Stimulated activated CD4-positive, alpha-beta T cell treated with anti-CD3 and anti-CD28 coated beads, Interleukin-1b, Interleukin-23, amount 100 ng/mL, for 4 hours (primary cell): ENCODE results near the gene JAM2.
A peak's percentile ranks its signal among the peaks of the same experiment; 100 is the strongest.

Source experiments
- DNase-seq, 2 donors: peaks; one replicate each; pipeline ENCODE4 v3.0.0-alpha.2; 2020; ENCODE audit warnings: low read depth in 2 of 2

Gene JAM2

DNA sequence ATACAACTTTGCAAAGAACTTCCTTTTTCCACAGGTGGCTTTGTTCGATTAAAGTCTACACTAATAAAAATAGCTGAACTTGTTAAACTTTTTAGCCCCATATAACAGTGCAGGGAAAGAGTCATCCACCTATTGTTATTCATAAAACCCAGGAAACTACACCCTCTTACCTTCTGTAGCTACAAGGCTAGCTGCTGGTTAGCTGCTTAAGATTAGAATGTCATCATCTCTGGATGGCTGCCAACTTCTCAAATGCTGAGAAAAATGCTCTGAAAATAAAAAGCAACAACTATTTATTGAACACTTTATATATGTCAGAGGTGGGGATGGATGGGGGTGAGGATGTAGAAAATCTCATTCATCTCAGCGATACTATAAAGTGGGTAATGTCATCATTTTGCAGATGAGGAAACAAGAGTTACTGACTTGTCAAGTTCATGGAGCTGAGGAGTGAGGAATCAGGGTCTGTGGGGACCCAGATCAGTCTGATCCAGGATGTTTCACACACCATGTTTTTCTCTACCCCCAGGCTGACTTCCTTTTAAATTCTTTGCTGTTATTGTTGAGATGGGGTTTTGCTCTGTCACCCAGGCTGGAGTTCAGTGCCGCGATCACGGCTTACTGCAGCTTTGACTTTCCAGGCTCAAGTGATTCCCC is 78.6 kb downstream of the JAM2 start:
- DNase-seq, result no peak

DNA sequence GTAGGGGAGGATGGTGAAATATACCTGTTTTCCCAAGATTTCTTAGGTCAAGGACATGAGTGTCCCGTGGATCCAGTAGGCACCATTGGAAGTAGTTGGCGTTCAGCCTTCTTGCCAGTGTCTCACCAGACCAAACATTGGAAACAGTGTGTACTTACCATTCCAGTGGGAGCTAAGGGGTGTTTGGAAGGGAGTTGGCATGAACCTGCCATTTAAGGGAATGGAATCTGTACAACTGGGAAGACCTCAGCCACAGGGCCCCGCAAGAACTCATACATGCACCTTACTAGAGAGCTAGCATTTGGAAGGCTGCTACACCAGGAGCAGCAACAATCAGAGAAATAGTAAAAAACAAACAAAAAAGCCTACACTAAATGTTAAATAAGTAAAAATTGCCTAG is 82.9 kb downstream of the JAM2 start:
- no peak for DNase-seq

DNA sequence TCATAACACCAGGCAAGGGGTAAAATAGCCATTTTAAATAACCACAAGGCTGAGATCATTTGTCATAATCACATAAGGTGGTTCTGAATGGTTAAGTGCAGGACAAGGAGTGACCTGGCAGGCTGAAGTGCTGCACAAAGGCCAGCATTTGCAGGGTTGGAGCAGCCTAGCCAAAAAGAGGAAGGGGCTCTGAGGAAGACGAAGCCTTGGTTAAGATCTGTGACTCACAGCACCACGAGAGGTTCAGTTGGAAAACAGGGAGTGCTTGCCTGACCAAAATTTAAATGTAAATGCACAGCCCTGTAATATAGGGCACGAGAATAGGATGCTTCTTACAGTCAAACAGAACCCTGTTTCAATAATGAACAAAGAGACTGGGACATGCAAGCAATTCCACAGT is 83.6 kb downstream of the JAM2 start:
- no peak for DNase-seq

DNA sequence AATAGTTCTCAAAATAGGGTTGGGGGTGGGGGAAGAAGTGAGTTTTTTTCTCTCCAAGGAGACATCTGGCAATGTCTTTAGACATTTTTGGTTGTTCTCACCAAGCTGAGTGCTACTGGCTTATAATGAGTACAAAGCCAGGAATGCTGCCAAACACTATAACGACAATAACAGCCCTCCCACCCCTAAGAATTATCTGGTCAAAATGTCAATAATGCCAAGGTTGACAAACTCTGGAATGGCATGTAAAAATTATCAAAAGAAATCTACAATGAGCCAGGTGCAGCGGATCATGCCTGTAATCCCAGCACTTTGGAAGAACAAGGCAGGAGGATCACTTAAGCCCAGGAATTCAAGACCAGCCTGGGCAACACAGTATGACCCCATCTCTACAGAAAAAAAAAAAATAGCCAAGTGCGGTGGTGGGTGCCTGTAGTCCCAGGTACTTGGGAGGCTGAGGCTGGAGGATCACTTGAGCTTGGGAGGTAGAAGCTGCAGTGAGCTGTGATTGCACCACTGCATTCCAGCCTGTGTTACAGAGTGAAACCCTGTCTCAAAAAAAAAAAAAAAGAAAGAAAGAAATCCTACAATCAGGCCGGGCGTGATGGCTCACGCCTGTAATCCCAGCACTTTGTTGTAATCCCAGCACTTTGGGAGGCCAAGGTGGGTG is 93.2 kb downstream of the JAM2 start:
- no peak for DNase-seq

DNA sequence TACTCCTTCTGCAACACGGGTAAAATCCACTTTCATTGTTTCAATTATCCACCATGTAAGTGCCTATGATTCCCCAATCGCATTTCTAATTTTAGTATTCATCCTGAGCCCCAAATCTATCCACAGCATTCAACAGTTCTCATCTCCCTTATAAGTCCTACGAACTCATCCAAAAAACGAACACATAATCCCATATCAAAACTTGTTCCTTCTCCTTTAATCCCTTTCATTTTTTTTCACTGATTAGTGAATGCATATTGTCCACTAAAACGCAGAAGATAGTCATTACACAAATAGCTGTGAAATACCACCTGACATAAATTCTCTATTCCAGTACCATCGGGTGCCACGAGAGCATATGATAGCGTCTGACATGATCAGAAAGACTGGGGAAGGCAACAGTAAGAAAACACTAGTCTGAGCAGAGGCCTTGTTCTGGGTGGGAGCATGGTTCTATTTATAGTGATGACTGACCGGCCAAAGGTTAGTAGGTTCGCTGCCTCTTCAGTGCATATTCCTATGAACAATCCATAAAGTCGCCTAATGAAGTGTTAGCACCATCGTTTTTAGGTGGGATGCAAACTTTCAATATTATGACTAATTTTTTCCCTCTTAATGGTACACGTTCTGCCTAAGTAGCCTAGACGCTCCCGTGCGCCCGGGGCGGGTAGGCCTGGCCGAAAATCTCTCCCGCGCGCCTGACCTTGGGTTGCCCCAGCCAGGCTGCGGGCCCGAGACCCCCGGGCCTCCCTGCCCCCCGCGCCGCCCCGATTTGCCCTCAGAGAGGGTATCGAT is 95.0 kb downstream of the JAM2 start:
- no peak for DNase-seq

- peak in 1 of 2 donors; percentile 35 for DNase-seq
Observed at GRCh38 chr21:25734654-25734903, 95.5 kb downstream of the JAM2 start.

DNA sequence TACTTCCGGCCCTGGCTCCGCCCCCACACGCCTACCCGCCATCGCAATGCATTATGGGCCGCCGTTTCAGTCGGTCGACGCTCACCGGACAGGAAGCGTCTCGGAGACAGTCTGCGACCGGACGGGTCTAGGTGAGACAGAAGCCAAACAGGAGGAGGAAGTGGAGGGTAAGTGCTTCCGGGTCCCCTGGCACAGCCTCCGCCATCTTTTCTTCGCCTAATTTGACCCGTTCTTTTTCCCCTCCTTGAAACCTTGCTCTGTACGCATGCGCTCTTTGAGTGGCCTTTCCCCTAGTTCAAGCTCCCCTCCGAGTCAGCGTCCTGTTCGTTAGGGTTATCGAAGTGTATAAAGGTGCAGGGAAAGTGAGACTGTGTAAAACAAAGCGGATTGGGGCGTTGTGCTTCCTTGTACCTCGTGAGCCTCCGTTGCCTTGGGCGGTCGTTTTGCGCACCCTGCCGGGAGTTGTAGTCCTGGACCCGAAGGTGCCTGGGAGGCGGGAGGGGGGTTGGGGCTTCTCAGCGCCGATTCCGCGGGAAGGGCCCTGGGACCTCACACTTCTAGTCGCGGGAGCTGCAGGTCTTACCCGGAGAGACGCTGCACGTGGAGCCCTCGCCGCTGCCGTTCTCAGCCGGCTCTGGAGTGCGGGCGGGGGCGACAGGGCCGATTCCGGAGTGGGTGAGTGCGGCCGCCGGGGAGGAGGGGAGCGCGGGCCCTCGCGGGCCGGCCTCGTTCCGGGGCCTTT is 96.0 kb downstream of the JAM2 start, which contains the start of the genes ATP5PF and GABPA:
Gene ATP5PF, minus strand, starts transcription at position 1 of the 742 bp plus-strand sequence. CDS start 5,110 bp downstream, outside the sequence.
Gene GABPA, plus strand, starts transcription at position 69 of the 742 bp plus-strand sequence. CDS start 6,627 bp downstream, outside the sequence.
- DNase-seq, result peak; percentile 97 to 98

DNA sequence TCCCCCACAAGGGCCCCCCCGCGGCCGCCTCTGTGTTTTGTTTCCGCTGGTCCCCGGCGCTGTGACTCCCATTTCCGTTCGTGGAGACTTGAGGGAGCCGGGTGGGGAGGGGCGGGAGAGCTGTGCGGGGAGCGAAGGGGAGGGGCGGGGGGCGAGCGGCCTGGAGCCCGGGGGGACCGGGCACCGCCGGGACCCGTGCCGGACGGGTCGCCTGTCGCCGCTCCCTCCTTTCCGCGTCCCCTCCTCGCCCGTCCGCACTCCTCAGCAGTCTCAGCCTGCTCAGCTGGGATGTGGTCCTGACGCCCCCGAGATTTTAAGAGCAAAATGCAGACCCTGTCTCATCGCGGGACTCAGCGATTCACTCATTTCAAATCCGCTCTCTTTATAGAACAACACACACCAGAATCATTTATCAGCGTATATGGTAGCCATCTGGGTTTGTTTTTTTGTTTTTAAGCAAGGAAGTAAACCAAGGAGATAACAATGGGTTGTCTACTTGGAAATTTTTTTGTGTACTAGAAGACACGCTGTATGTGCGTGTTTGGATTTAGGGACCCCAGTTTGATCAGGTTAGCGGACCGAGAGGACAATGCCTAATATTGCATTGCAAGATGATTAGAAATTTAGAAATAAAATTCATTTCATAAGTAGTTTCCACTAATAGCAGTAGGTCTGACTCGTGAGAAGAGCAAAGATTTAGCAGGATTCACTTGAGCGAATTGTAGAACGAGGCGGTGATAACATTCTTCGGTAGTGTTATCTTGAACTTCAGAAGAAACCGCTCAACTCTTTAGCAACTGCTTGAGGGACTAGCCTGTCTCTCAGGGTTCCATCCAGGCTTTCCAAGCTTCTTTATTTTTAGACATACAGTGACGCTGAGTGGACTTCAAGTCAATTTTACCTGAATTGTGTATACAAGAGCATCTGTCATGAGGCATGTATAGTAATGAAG is 96.9 kb downstream of the JAM2 start:
- DNase-seq, result peak; percentile 53 to 77

- DNase-seq, result no peak
Observed at GRCh38 chr21:25737421-25737820, 98.4 kb downstream of the JAM2 start.

DNA sequence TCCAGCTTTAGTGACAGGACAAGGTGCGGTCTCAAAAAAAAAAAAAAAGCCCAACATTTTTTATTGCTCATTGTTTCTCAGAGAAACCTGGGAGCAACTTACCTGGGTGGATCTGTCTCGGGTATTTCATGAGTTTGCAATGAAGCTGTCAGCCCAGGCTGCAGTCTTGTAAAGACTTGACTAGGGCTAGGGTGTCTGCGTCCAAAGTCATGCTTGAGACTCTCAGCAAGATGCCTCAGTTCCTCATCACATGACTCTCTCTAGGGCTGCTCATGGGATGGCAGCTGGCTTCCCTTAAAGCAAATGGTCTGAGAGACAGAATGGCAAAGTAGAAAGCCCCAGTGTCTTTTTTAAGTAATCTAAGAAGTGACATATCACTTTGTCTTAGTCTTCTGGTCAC is 103.8 kb downstream of the JAM2 start:
- DNase-seq, result no peak

GRCh38 chr21:25744854-25745253 is 105.8 kb downstream of the JAM2 start:
- no peak for DNase-seq

DNA sequence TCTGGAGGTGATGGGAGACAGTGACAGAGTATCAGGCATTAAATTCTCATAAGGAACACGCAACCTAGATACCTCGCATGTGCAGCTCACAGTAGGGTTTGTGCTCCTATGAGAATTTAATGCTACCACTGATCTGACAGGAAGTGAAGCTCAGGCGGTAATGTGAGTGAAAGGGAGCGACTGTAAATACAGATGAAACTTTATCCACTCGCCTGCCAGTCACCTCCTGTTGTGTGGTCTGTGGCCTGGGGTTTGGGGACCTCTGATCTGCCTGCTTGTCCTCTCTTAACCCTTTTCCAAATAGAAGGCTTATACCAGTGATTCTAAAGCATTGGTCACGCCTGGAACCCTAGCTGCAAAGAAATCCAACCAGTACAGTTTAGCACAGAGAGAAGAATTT is 111.0 kb downstream of the JAM2 start:
- no peak for DNase-seq

DNA sequence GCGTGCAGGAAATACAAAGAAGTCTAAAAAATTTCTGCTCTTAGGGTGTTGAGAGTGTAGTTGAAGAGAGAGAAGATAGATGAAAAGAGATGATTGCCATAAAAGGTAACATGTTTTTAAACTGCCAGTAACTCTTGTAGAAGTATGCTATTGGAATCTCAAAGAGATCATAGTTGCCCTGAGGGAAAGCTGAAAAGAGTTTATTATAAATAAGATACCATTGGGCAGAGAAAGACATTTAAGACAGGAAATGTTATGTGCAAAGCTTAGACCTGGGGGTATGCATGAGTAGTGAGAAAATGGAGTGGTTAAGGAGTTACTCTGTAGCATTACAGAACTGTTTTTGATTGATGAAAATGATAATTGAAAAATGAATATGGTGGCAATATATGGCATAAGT is 113.4 kb downstream of the JAM2 start:
- DNase-seq, result no peak

GRCh38 chr21:25756190-25756932 is 117.3 kb downstream of the JAM2 start:
- DNase-seq, result no peak

DNA sequence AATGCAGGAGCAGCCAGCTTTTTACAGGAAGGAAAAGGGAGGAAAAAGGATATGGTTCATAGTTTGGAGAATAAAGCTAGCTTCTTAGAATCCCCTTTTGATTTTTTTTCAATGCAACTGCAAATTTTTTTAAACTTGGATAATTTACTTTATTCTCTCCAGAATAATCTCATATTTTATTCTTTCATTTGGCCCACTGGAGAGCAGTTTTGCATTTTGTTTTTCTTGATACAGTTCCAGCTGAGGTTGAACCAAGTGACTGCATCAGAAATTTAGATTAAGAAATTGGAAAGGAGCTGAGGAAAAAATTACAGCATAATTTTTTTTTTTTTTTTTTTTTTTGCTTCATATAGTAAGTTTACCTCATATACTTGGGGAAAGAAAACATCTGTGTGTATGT is 118.5 kb downstream of the JAM2 start:
- DNase-seq, result no peak

- no peak for DNase-seq
Observed at GRCh38 chr21:25759573-25759972, 120.5 kb downstream of the JAM2 start.

DNA sequence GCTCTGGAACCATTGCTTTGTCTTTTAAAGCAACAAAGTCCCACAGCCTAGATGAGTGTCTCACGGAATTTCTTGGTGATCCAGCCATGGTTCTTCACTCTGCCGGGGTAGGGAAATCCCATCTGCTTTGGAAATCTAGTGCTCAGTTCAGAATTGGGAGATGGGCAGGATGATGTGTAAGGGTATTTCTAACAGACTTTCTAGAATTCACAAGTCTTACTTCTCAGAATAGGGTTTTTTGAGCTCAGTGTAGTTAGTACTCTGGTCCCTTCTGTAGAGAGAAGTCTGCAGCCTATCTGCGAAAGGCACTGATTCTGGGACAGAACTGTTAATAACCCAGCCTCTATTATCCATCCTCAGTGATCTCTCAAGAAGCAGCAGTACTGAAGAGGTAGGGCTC is 121.0 kb downstream of the JAM2 start:
- DNase-seq, result no peak

- no peak for DNase-seq
Observed at GRCh38 chr21:25760677-25761076, 121.6 kb downstream of the JAM2 start.

DNA sequence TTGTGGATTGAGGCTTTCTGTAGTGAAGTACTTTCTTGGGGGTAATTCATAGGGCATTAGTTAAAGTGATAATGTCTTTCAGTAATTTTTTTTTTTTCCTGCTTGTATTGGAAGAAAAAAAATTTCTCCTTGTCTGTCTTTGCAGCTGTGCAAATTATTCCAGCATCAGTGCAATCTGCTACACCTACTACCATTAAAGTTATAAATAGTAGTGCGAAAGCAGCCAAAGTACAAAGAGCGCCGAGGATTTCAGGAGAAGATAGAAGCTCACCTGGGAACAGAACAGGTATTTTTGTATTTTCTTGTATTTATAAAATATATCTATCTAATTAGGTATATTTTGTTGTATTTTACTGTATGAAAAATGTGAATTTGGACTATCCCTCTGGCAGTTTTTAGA is 125.0 kb downstream of the JAM2 start:
- DNase-seq, result no peak
